Kasumi-1 (cell line): ENCODE measurements around the gene GALNT18.

Source experiments
- DNase-seq, 2 experiments: peaks; one replicate each; lab custom pipeline; 2025; lab: John Stamatoyannopoulos, UW

Gene GALNT18

GRCh38 chr11:11565636-11566035, 56.2 kb downstream of the GALNT18 start:
- DNase-seq = no peak

GRCh38 chr11:11563200-11563975, 58.4 kb downstream of the GALNT18 start:
- no peak for DNase-seq

DNA sequence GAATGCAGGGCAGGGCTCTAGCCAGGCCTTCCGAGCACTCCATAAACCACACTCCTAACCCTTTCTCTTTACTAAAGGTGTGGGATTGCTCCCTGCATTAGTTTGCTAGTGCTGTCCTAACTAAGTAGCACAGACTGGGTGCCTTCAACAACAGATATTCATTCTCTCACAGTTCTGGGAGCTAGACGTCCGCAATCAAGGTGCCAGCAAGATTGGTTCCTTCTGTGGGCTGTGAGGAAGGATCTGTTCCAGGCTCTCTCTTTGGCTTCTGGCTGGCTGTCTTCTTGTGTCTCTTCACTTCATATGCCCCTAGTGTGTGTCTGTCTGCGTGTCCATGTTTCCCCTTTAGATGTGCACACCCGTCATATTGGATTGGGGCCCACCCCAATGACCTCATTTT, 59.8 kb downstream of the GALNT18 start:
- DNase-seq = no peak

- no peak for DNase-seq
Observed at GRCh38 chr11:11558826-11559225, 63.0 kb downstream of the GALNT18 start.

DNA sequence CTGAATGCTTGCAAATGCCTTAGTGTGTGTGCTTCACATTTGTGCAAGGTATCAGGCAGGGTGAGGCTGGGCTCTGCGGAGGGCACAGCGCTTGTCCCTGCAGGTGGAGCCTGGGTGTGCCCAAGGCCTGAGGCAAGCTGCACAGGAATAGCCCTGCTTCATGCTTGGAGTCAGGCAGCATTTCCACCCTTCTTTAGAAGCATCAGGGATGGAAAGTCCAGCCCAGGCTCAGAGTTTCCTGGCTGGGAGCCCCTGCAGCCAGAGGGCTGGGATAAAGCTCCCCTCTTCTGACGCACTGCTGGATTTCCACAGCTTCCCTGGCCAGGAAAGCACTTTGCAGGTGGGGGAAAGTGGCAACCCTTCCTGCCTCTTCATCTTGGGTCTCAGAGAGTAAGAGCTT, 63.4 kb downstream of the GALNT18 start:
- no peak for DNase-seq

GRCh38 chr11:11555208-11555607, 66.6 kb downstream of the GALNT18 start:
- no peak for DNase-seq

DNA sequence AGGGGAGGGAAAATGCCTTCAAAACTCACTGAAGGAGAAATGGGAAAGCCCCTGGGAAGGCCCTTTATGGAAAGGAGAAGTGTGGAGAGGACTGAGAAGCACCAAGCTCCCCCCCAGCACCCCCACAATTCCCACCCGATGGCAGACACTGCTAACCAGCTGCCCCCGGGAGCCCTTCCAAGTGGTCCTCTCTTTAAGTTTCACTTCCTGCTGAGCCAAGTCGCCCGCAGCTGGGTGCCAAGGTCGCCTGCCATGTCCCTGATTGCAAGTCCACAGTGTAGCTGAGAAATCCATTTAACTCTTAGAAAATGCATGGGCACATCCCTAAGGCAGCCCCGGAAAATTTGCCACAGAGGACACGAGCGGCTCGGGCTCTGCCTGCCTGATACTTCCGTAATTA, 68.2 kb downstream of the GALNT18 start:
- no peak for DNase-seq

GRCh38 chr11:11552529-11553087, 69.2 kb downstream of the GALNT18 start:
- DNase-seq = no peak

- DNase-seq = no peak
Observed at GRCh38 chr11:11550534-11550933, 71.3 kb downstream of the GALNT18 start.

GRCh38 chr11:11545285-11546275, 76.2 kb downstream of the GALNT18 start:
- DNase-seq = no peak

DNA sequence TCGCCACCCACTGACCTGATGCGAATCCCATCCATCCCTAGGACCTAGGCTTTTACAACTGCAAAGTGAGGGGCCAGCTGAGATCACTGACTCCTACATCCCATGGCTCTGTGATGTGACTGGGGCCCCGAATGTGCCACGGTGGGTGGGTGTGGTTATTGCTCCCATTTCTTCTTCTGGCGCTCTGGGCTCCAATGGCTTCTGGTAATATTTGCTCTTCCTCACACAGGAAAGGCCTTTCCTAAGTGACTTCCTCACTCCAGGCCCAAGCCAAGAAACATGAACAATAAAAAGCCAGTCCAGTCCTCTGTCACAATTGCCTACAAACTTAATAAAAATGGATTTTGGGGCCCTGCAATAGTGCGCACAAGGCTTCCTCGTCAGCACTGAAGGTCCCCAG, 78.1 kb downstream of the GALNT18 start:
- DNase-seq = no peak

- no peak for DNase-seq
Observed at GRCh38 chr11:11540157-11540556, 81.6 kb downstream of the GALNT18 start.

DNA sequence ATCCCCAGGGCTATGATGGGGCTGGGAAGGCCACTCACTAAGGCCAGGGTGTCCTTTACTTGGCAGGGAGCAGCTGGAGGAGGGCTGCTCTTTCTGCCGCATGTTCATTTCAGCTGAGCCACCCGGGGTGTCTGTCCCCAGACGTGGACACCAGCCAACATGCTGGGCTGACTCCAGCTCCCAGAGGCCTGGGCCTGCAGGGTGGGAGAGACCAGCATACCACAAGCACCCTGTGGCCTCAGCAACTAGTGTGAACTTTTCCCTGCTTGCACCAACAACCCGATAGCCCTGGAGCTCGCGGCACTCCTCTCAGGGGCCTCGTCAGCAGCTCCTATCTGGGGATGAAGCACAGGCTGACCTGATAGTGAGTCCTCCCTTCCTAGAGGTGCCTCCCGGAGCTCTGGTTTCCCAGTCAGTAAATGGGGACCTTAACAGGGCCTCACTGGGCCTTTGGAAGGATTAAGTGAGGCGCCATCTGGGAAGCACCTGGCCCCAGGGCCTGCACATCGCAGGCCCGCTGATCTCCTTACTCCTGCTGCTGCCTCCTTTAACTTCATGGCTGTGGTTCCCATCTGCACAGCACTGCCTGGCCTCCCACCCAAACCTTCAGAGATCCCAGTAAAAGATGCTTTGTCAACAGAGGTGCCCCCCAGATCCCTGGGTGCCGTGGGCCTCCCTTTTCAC, 83.4 kb downstream of the GALNT18 start:
- DNase-seq = no peak

- DNase-seq = no peak
Observed at GRCh38 chr11:11537871-11538270, 83.9 kb downstream of the GALNT18 start.

- DNase-seq = no peak
Observed at GRCh38 chr11:11537372-11537771, 84.4 kb downstream of the GALNT18 start.

DNA sequence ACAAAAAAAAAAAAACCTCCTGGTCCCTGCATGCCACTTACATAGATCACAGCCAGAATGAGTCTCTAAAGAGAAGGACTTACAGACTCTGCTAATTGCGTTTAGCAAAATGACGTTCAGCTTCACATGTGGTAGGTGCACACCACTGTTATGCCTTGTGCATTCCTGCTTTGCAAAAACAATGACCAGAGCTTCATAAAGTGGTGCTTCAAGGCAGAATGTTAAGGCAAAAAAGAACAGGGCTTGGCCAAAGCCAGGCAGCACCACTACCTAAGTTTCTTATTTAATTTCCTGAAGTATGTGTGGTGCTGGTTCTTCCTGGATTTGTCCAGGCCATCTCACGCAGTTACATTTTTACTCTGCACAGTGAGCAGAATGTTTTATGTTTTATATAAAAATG, 85.2 kb downstream of the GALNT18 start:
- no peak for DNase-seq

- DNase-seq = peak; percentile 78 to 86
Observed at GRCh38 chr11:11535611-11536010, 86.2 kb downstream of the GALNT18 start.

GRCh38 chr11:11534981-11535380, 86.8 kb downstream of the GALNT18 start:
- DNase-seq = no peak

GRCh38 chr11:11533751-11534150, 88.1 kb downstream of the GALNT18 start:
- no peak for DNase-seq

DNA sequence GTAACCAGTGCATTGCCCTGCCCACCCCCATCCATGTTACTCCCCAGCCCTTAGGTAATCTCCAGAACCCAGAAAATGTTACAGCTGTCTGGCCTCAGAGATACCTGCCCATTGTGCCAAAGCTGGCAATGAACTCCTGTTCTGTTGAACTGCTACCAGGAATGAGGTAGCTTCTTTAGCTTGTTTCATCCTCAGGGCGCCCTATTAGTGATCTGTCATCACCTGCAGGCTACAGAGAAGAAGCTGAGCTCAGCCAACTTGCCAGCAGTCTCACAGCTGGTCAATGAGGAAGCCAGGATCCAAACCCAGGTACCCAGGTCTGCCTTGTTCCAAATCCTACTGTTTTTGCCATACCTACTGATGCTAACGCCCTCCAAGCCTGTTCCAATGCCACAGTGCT, 88.7 kb downstream of the GALNT18 start:
- no peak for DNase-seq

GRCh38 chr11:11532574-11532973, 89.2 kb downstream of the GALNT18 start:
- DNase-seq = no peak
